ENCODE measurements around the gene PRND. TPM values are rescaled to one million over a fixed set of nuclear protein-coding genes. Genes with fewer than 3 reads are reported as not detected.

The PRND gene
- total and polyA plus RNA-seq, 2 of the 13 experiments (the other 11 are each of a cell fraction or from before 2014, with no cell fraction given), result not detected

- no peak for DNase-seq (ENCODE audit: low spot score)
- H4K20me1 ChIP-seq (ENCODE audit: insufficient read depth, low read length), result no peaks in the 10 kb centered on the region
- peaks cover 5% of the 10 kb centered on the region; the same call in 1 of the 2 replicates for H3K4me1 ChIP-seq (ENCODE audit: insufficient read depth, low read length)
- H3K9me3 ChIP-seq (ENCODE audit: low read length), result no peaks in the 10 kb centered on the region
- TF ChIP-seq CREB1 (IDR thresholded peaks at IDR 0.05) (peak; percentile 62), CREB1 (CRISPR knock-in tag; IDR thresholded peaks at IDR 0.05) (no peak), ZNF768 (CRISPR knock-in tag; IDR thresholded peaks at IDR 0.05) (no peak), ATF7 (IDR thresholded peaks at IDR 0.05) (peak; percentile 87), ATF7 (CRISPR knock-in tag; IDR thresholded peaks at IDR 0.05) (no peak), PAWR (CRISPR knock-in tag; IDR thresholded peaks at IDR 0.05; ENCODE audit: borderline replicate concordance) (no peak)
- ChIA-PET POLR2A (no interaction called here), CTCF (ENCODE audit: low intra/inter-chr PET ratio, low total read pairs) (no interaction called here)
- ATAC-seq, result no peak
- H3K4me3 ChIP-seq (replicated peaks in 1 of 3; ENCODE audit: insufficient read depth in 1 of 3, low read depth in 2 of 3, low read length in 3 of 3), result no peak overlapping the region
- no peak overlapping the region for H3K27ac ChIP-seq (ENCODE audit: extremely low read length, insufficient read depth, low read length)
- H3K36me3 ChIP-seq (replicated peaks in 1 of 2; ENCODE audit: control insufficient read depth in 1 of 2, insufficient read depth in 2 of 2, low read length in 2 of 2), result no peaks in the 10 kb centered on the region
- no peak overlapping the region for H3K4me2 ChIP-seq (ENCODE audit: low read depth, low read length)
- H3K27me3 ChIP-seq (ENCODE audit: control insufficient read depth in 1 of 2, insufficient read depth in 2 of 2, low read length in 2 of 2), result peaks cover 0 to 42% of the 10 kb centered on the region in 2 experiments; a peak in 3 of 5 replicates
- no peak overlapping the region for H2AFZ ChIP-seq (ENCODE audit: low read length)
- FAIRE-seq, result no peak
- no TSS peak for BruUV-seq (replicated peaks)
- 50% methylated on average over 10 of the region's 10 CpGs for WGBS (ENCODE audit: low lambda C conversion rate)
- intact Hi-C loops (cut with micrococcal nuclease; ENCODE audit: unreplicated experiment) (no loop called here), in situ Hi-C loops (cut with HindIII; ENCODE audit: extremely low pct_ligation_motif_present, low pct_unique_long_range_greater_than_20kb) (no loop called here)
- H3K9ac ChIP-seq (ENCODE audit: insufficient read depth, low read depth, low read length), result no peak overlapping the region
- H3K79me2 ChIP-seq (ENCODE audit: insufficient read depth, low read length), result no peaks in the 10 kb centered on the region
Observed at GRCh38 chr20:4709261-4710105, 12.2 kb upstream of the PRND start.

GRCh38 chr20:4710106-4710475, 11.6 kb upstream of the PRND start:
- ChIA-PET CTCF (ENCODE audit: low intra/inter-chr PET ratio, low total read pairs) (no interaction called here), POLR2A (no interaction called here)
- in situ Hi-C loops (cut with HindIII; ENCODE audit: extremely low pct_ligation_motif_present, low pct_unique_long_range_greater_than_20kb), result no loop called here
- WGBS (ENCODE audit: low lambda C conversion rate), result 96% methylated on average over 6 of the region's 6 CpGs
- DNase-seq (ENCODE audit: low spot score) (no peak), FAIRE-seq (no peak), ATAC-seq (no peak)
- BruUV-seq (replicated peaks), result no TSS peak
- peaks cover 0 to 40% of the 10 kb centered on the region in 2 experiments; a peak in 3 of 5 replicates for H3K27me3 ChIP-seq (ENCODE audit: control insufficient read depth in 1 of 2, insufficient read depth in 2 of 2, low read length in 2 of 2)
- no peaks in the 10 kb centered on the region for H3K79me2 ChIP-seq (ENCODE audit: insufficient read depth, low read length)
- no peaks in the 10 kb centered on the region for H3K9me3 ChIP-seq (ENCODE audit: low read length)
- no peak overlapping the region for H3K9ac ChIP-seq (ENCODE audit: insufficient read depth, low read depth, low read length)
- no peaks in the 10 kb centered on the region for H3K4me1 ChIP-seq (ENCODE audit: insufficient read depth, low read length)
- H3K4me2 ChIP-seq (ENCODE audit: low read depth, low read length), result no peak overlapping the region
- H2AFZ ChIP-seq (ENCODE audit: low read length), result no peak overlapping the region
- no peak overlapping the region for H3K4me3 ChIP-seq (replicated peaks in 1 of 3; ENCODE audit: insufficient read depth in 1 of 3, low read depth in 2 of 3, low read length in 3 of 3)
- no peak overlapping the region for H3K27ac ChIP-seq (ENCODE audit: extremely low read length, insufficient read depth, low read length)
- H3K36me3 ChIP-seq (replicated peaks in 1 of 2; ENCODE audit: control insufficient read depth in 1 of 2, insufficient read depth in 2 of 2, low read length in 2 of 2), result no peaks in the 10 kb centered on the region
- no peaks in the 10 kb centered on the region for H4K20me1 ChIP-seq (ENCODE audit: insufficient read depth, low read length)
- intact Hi-C loops (cut with micrococcal nuclease; ENCODE audit: unreplicated experiment), result no loop called here
- no peak for TF ChIP-seq JDP2 (CRISPR knock-in tag; IDR thresholded peaks at IDR 0.05; ENCODE audit: borderline replicate concordance)
- TF ChIP-seq KMT2B (CRISPR knock-in tag; IDR thresholded peaks at IDR 0.05), result no peak
- no peak for TF ChIP-seq CBFB (CRISPR knock-in tag; IDR thresholded peaks at IDR 0.05)
- TF ChIP-seq IKZF5 (CRISPR knock-in tag; IDR thresholded peaks at IDR 0.05), result no peak
- no peak for TF ChIP-seq IRF9 (CRISPR knock-in tag; IDR thresholded peaks at IDR 0.05; ENCODE audit: borderline replicate concordance)
- no peak for TF ChIP-seq POLR2AphosphoS2 (IDR thresholded peaks at IDR 0.05; ENCODE audit: low read depth, low read length)
- TF ChIP-seq THAP8 (CRISPR knock-in tag; IDR thresholded peaks at IDR 0.05; ENCODE audit: borderline replicate concordance), result no peak
- TF ChIP-seq KAT8 (CRISPR knock-in tag; IDR thresholded peaks at IDR 0.05), result no peak
- no peak for TF ChIP-seq ZNF816 (CRISPR knock-in tag; IDR thresholded peaks at IDR 0.05; ENCODE audit: borderline replicate concordance)
- no peak for TF ChIP-seq ZNF619 (CRISPR knock-in tag; IDR thresholded peaks at IDR 0.05)

Data from HepG2 (cell line).